H9 (cell line): ENCODE data around the gene ZSWIM5. TPM values are rescaled to one million over a fixed set of nuclear protein-coding genes. Genes with fewer than 3 reads are reported as not detected.

Experiments used
- DNase-seq: peaks from one replicate; pipeline ENCODE4 v3.0.0-alpha.2; 2017
- H2AFZ ChIP-seq: one replicate; pipeline ENCODE4 v1.6.1; 2013; ENCODE audit warnings: mild to moderate bottlenecking, low read length, control low read depth, moderate library complexity
- H2AK5ac ChIP-seq: 2 replicates; pipeline ENCODE4 v1.6.1; 2013; ENCODE audit warnings: low read length, control low read depth, mixed read lengths; ENCODE audit not compliant: insufficient read length
- H2BK120ac ChIP-seq: one replicate; pipeline ENCODE4 v1.6.1; 2013; ENCODE audit warnings: low read depth, mild to moderate bottlenecking, low read length, control low read depth, inconsistent platforms; ENCODE audit not compliant: poor library complexity, severe bottlenecking
- H2BK12ac ChIP-seq: 2 replicates; pipeline ENCODE4 v1.6.1; 2013; ENCODE audit warnings: low read length, control low read depth, mixed read lengths, low read depth; ENCODE audit not compliant: insufficient read length
- H2BK15ac ChIP-seq: 2 replicates; pipeline ENCODE4 v1.6.1; 2013; ENCODE audit warnings: low read depth, low read length, control low read depth
- H2BK20ac ChIP-seq: one replicate; pipeline ENCODE4 v1.6.1; 2013; ENCODE audit warnings: low read depth, mild to moderate bottlenecking, low read length, control low read depth, inconsistent platforms; ENCODE audit not compliant: poor library complexity, severe bottlenecking
- H2BK5ac ChIP-seq: 2 replicates; pipeline ENCODE4 v1.6.1; 2013; ENCODE audit warnings: low read length, control low read depth, mixed read lengths; ENCODE audit not compliant: insufficient read length
- H3K14ac ChIP-seq: 2 replicates; pipeline ENCODE4 v1.6.1; 2013; ENCODE audit warnings: low read length, control low read depth; ENCODE audit not compliant: insufficient read depth
- H3K18ac ChIP-seq: 2 replicates; pipeline ENCODE4 v1.6.1; 2013; ENCODE audit warnings: low read depth, mild to moderate bottlenecking, mixed read lengths, low read length, control low read depth; ENCODE audit not compliant: insufficient read length
- H3K23ac ChIP-seq: 2 replicates; pipeline ENCODE4 v1.6.1; 2013; ENCODE audit warnings: low read length, control low read depth, mixed read lengths, low read depth; ENCODE audit not compliant: insufficient read length
- H3K23me2 ChIP-seq: 2 replicates; pipeline ENCODE4 v1.6.1; 2013; ENCODE audit warnings: low read depth, mild to moderate bottlenecking, mixed read lengths, low read length, control low read depth; ENCODE audit not compliant: insufficient read length, poor library complexity, severe bottlenecking
- H3K27ac ChIP-seq: 2 replicates; pipeline ENCODE4 v1.5.1; 2013; ENCODE audit warnings: low read length, control low read depth, mixed read lengths, low read depth; ENCODE audit not compliant: insufficient read length
- H3K27me3 ChIP-seq: 2 replicates; pipeline ENCODE4 v1.6.1; 2013; ENCODE audit warnings: low read length, control low read depth, inconsistent platforms; ENCODE audit not compliant: insufficient read depth
- H3K4ac ChIP-seq: 2 replicates; pipeline ENCODE4 v1.6.1; 2013; ENCODE audit warnings: low read depth, mild to moderate bottlenecking, control low read depth, inconsistent platforms, low read length, moderate library complexity
- H3K4me1 ChIP-seq: 2 replicates; pipeline ENCODE4 v1.6.1; 2013; ENCODE audit warnings: low read length, control low read depth, inconsistent platforms; ENCODE audit not compliant: insufficient read depth
- H3K4me2 ChIP-seq: 2 replicates; pipeline ENCODE4 v1.6.1; 2013; ENCODE audit warnings: low read length, control low read depth, mixed read lengths; ENCODE audit not compliant: insufficient read length, insufficient read depth
- H3K56ac ChIP-seq: 2 replicates; pipeline ENCODE4 v1.6.1; 2013; ENCODE audit warnings: low read depth, mild to moderate bottlenecking, mixed read lengths, low read length, control low read depth; ENCODE audit not compliant: insufficient read length
- H3K79me1 ChIP-seq: 2 replicates; pipeline ENCODE4 v1.6.1; 2013; ENCODE audit warnings: low read depth, mild to moderate bottlenecking, moderate library complexity, low read length, control low read depth, inconsistent platforms; ENCODE audit not compliant: insufficient read depth, poor library complexity, severe bottlenecking
- H3K79me2 ChIP-seq: 2 replicates; pipeline ENCODE4 v1.6.1; 2013; ENCODE audit warnings: low read length, control low read depth, inconsistent platforms; ENCODE audit not compliant: insufficient read depth
- H3K9ac ChIP-seq: 2 replicates; pipeline ENCODE4 v1.6.1; 2013; ENCODE audit warnings: low read length, control low read depth, mixed read lengths; ENCODE audit not compliant: insufficient read length; ENCODE audit errors: extremely low read depth
- H3K9me3 ChIP-seq: one replicate; pipeline ENCODE4 v1.6.1; 2013; ENCODE audit warnings: low read depth, low read length, inconsistent platforms; ENCODE audit not compliant: control insufficient read depth
- H3T11ph ChIP-seq: one replicate; pipeline ENCODE4 v1.6.1; 2013; ENCODE audit warnings: mild to moderate bottlenecking, low read length, control low read depth, inconsistent platforms
- H4K20me1 ChIP-seq: one replicate; pipeline ENCODE4 v1.6.1; 2013; ENCODE audit not compliant: control insufficient read depth, insufficient read length, insufficient read depth
- H4K5ac ChIP-seq: 2 replicates; pipeline ENCODE4 v1.6.1; 2013; ENCODE audit warnings: low read depth, mild to moderate bottlenecking, mixed read lengths, low read length, control low read depth; ENCODE audit not compliant: insufficient read length
- H4K8ac ChIP-seq: replicated peaks from 2 replicates; pipeline ENCODE4 v1.6.1; 2013; ENCODE audit warnings: low read length, control low read depth, mixed read lengths, low read depth; ENCODE audit not compliant: insufficient read length
- H4K91ac ChIP-seq: 2 replicates; pipeline ENCODE4 v1.6.1; 2013; ENCODE audit warnings: low read depth, mild to moderate bottlenecking, moderate library complexity, mixed read lengths, low read length, control low read depth; ENCODE audit not compliant: insufficient read length
- H3K27ac Mint-ChIP-seq, 3 experiments: 2 replicates in 2 of 3; 3 replicates in 1 of 3; pipeline ENCODE4 v1.8.0; 2020 to 2021; ENCODE audit warnings: mixed read lengths in 3 of 3, mild to moderate bottlenecking in 1 of 3, moderate library complexity in 1 of 3
- H3K27me3 Mint-ChIP-seq: 2 replicates; pipeline ENCODE4 v1.8.0; 2021; ENCODE audit warnings: low read depth, mild to moderate bottlenecking, moderate library complexity, mixed read lengths
- H3K36me3 Mint-ChIP-seq, 3 experiments: 2 replicates in 2 of 3; 3 replicates in 1 of 3; pipeline ENCODE4 v1.8.0; 2020 to 2021; ENCODE audit warnings: low read depth in 3 of 3, mixed read lengths in 3 of 3; ENCODE audit not compliant: insufficient read depth in 1 of 3
- H3K4me1 Mint-ChIP-seq, 2 experiments: 2 replicates each; pipeline ENCODE4 v1.8.0; 2020; ENCODE audit warnings: mixed read lengths in 2 of 2
- H3K4me3 Mint-ChIP-seq, 2 experiments: 2 replicates in 1 of 2; 3 replicates in 1 of 2; pipeline ENCODE4 v1.8.0; 2020 to 2021; ENCODE audit warnings: mild to moderate bottlenecking in 2 of 2, mixed read lengths in 2 of 2, moderate library complexity in 1 of 2
- H3K9me3 Mint-ChIP-seq, 2 experiments: 2 replicates in 1 of 2; 3 replicates in 1 of 2; pipeline ENCODE4 v1.8.0; 2020; ENCODE audit warnings: mild to moderate bottlenecking in 2 of 2, mixed read lengths in 2 of 2, moderate library complexity in 1 of 2
- CTCF ChIP-seq: fragments of 200-600 bp; sonication (generic); conservative IDR thresholded peaks from 3 replicates; pipeline ENCODE4 v1.8.0; 2021; ENCODE audit warnings: antibody characterized with exemption, mild to moderate bottlenecking
- WGBS: extraction: QIAGEN DNeasy Blood & Tissue Kit; methylation state at CpG from one replicate; pipeline ENCODE4 v1.1.7; 2013; ENCODE audit warnings: missing lambda C conversion rate, low lambda C conversion rate, mixed read lengths; ENCODE audit not compliant: insufficient read length; ENCODE audit errors: extremely low coverage; 5-methylcytosine and 5-hydroxymethylcytosine counted together
- total RNA-seq: library from RNA; stranded (reverse); gene quantifications from 2 replicates; pipeline ENCODE4 v1.2.1, GENCODE V29; 2021

Gene ZSWIM5
- total RNA-seq, 1 experiment from 2014 or later, result 3.5 TPM

- Mint-ChIP-seq H3K27me3 (no peaks in the 10 kb centered on the region), H3K27ac (no peak overlapping the region), H3K9me3 (no peaks in the 10 kb centered on the region), H3K4me3 (no peak overlapping the region), H3K36me3 (no peaks in the 10 kb centered on the region), H3K4me1 (no peaks in the 10 kb centered on the region)
- no peak for DNase-seq
- Histone ChIP-seq H3K14ac (no peak overlapping the region), H4K8ac (no peak overlapping the region), H2AK5ac (no peak overlapping the region), H2BK15ac (no peak overlapping the region), H2BK120ac (no peak overlapping the region), H3K9me3 (no peaks in the 10 kb centered on the region), H3K23me2 (no peaks in the 10 kb centered on the region), H3K27ac (no peak overlapping the region), H2BK5ac (no peak overlapping the region), H3K18ac (no peak overlapping the region), H3K4ac (no peak overlapping the region), H3K79me2 (no peaks in the 10 kb centered on the region), H2BK12ac (no peak overlapping the region), H2AFZ (no peak overlapping the region), H2BK20ac (no peak overlapping the region), H3K56ac (no peak overlapping the region), H4K91ac (no peak overlapping the region), H4K5ac (no peak overlapping the region), H3K79me1 (no peaks in the 10 kb centered on the region), H3T11ph (no peak overlapping the region), H3K9ac (no peak overlapping the region), H4K20me1 (no peaks in the 10 kb centered on the region), H3K23ac (no peak overlapping the region), H3K27me3 (no peaks in the 10 kb centered on the region), H3K4me1 (no peaks in the 10 kb centered on the region), H3K4me2 (no peak overlapping the region)
- TF ChIP-seq CTCF, result no peak
- no CpG with 5 or more reads among the region's 1 CpG for WGBS
Measured at GRCh38 chr1:45122724-45123123, 83.7 kb downstream of the ZSWIM5 start.
